ENCODE data around the gene RPP25L. TPM values are rescaled to one million over a fixed set of nuclear protein-coding genes. Genes with fewer than 3 reads are reported as not detected.
"Not testable (repeated sequence)": the region's sequence is repeated elsewhere in the genome, so short reads cannot be mapped to it uniquely, and the experiment has no call there.

Gene RPP25L
- 16.5 TPM for polyA plus RNA-seq (2013, experiment 1 of 2; ENCODE audit: insufficient read length)
- 16.7 TPM for polyA plus RNA-seq (2013, experiment 2 of 2; ENCODE audit: insufficient read length)

DNA sequence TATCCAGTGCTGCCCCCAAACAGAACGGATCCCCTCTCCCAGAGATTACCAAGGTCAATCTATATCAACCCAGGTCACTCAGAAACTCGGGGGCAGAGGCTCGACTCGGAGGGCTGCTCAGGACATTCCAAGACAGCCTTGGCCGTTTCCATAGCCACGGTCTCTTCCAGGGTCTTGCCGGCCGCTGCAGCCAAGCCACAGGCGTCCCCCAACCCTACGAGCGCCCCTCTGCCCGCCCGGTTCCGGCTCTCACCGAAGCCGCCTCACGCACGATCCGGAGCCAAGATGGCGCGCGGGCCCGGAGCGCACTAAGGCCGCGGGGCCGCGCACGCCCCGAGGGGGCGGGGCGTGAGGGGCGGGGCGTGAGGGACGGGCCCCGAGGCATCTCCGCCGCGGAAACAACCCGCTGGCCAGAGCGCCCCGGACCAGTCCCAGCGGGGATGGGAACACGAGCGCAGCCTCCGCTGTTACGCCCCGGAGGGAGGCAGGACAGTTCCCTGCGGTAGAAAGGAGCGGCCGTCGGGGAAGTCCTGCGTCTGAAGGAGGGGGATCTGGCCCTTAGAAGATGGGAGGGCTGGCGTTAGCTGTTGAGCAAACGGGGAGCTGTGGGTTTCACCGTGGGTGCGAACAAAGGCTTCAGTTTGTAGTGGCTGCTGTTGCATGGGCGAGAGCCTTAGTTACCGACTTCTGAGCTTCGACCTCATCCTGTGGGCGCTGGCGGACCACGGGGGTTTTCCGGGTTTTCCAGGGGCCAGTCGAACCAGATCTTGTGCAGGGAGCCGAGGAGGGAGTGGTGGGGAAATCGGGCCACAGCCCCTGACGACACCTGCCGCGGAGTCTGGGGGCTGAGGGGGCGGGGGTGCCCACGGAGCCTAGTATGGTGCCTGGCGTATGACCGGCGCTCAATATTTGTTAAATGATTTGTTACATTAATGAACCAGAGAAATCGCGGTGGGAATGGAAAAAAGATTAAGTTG is at the start of gene RPP25L:
Gene RPP25L, minus strand, starts transcription at position 287 of the 977 bp plus-strand sequence. CDS start 801 bp downstream, outside the sequence.
- peak; percentile 86 for DNase-seq

GRCh38 chr9:34659592-34660253 is 47.8 kb upstream of the RPP25L start:
- DNase-seq: no peak

DNA sequence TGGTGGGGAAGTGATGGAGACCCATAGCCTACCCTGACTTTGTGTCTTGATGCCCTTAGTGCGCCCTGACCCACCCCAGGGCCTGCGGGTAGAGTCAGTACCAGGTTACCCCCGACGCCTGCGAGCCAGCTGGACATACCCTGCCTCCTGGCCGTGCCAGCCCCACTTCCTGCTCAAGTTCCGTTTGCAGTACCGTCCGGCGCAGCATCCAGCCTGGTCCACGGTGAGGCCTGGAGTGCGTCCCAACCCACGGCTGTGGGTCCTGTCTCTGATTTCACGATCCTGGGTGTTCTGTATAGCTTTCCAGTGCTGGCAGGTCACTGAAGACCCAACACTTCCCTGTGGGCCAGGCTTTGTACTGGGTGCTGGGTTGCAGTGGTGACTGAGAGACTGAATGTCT is 46.6 kb upstream of the RPP25L start:
- DNase-seq: no peak

DNA sequence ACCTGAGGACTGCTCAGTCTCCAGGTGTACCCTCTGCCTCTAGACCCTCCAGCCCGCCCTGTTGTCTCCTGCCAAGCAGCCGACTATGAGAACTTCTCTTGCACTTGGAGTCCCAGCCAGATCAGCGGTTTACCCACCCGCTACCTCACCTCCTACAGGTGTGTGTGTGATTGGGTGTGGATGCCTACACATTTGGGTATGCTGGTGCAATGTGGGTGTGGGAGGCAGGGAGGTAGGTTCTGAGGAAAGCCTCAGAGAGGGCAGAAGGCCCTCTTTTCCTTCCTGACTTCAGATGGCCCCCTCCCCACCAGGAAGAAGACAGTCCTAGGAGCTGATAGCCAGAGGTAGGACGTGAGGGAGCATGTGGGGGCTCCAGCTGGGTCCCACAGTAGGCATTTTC is 45.1 kb upstream of the RPP25L start:
- no peak for DNase-seq

GRCh38 chr9:34655394-34655793 is 43.5 kb upstream of the RPP25L start:
- DNase-seq: no peak

DNA sequence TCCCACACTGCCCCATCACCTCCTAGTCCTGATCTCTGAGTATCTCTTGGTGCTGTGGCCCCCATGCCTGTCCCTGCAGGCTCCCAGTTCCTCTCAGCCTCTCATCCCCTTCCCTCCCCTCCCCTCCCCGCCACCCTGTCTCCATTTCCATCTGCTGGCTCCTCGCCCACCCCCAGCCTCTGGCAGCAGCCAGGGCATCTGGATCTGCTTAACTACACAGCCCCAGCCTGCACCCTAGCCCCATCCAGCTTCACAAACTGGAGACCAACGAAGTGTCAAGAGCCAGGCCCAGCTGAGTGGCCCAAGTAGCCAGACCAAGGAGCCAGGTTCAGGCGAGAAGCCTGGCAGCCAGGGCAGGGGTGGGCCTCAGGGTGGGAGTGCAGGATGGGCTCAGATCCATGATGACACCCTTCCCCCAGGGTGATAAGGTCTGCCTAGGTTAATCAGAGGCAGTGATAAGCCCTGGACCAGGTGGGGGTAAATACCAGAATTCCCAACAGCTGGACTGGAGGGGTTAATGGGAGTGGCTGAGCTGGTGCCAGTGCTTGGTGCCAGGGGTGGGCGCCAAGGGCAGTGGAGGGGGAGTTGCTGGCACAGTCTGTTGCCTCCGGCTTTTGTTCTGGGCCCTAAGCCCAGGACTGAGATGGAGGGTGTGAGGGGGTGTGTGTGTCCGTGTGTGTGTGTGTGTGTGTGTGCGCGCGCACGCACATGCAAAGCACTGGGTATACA is 42.6 kb upstream of the RPP25L start:
- DNase-seq: peak; percentile 91

- DNase-seq: peak; percentile 80
Measured at GRCh38 chr9:34653151-34654072, 41.5 kb upstream of the RPP25L start.

DNA sequence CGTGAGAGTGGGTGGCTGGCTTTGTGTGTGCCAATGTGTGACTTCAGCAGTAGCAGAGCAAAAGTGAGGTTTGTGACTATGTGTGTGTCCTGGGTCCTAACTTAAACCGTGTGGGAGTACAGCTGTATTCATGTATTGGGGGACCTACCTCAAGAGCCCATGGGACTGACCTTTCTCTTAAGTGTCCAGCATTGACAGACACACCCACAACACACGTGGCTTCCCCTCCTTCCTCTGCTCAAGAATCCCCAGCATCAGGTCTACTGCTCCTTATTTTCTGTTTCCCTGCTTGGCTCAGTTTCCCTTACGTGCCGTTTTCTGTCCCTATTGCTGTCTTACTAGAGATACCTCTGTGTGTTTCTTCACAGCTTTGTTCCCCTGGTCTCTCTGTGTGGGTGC is 40.7 kb upstream of the RPP25L start:
- no peak for DNase-seq

DNA sequence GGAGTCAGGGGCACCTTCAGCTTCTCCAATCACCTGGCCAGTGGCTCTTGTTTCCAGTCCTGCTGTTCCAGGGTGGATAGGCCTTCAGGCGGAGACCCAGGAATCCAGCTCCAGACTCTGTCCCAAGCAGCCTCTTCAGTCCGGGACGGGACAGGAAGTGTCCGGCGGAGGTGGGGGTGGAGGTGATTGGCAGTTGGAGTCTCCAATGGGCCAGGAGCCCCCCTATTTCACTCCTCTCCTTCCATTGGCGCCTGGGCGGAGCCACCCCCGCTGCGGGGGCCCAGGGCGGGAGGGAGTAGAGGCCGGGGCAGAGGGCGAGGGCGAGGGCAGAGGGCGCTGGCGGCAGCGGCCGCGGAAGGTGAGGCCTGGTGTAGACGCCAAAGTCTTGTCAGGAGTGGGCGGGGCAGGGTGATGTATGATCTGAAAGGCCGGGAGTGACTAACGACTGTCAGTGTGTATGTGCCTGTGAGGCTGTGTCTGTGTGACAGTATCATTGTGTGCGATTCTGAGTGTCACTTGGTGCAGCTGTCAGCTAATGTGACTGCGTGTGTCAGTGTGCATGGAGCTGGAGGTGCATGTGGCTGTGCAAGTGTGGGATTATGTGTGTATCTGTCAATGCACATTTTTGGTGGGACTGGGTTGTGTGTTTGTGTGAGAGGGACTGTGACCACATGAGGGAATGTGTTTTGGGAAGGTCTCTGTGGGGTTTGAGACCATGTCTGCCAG is 40.1 kb upstream of the RPP25L start, which contains the start of gene IL11RA:
Gene IL11RA, plus strand, starts transcription at position 310 of the 726 bp plus-strand sequence. CDS start 3,033 bp downstream, outside the sequence.
- peak; percentile 91 for DNase-seq

DNA sequence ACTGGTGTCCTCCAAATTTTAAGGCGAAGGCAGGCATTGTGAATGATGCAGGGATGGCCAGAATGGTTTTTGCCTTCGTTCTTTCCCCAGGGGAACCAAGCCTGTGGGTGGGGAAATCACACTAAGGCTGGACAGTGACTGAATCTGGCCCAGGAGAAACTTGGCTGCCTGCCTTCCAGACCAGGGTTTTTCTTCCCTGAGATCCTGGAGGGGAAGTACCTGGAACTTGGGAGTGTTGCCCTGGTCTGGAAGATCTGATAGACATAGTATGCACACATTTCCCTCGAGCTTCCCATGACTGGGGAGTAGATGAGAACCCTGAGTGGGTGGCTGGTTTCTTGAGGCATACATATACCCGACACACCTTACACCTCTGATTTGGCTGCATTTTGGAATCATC is 39.4 kb upstream of the RPP25L start:
- DNase-seq: no peak

GRCh38 chr9:34650816-34651215 is 38.9 kb upstream of the RPP25L start:
- DNase-seq: no peak

DNA sequence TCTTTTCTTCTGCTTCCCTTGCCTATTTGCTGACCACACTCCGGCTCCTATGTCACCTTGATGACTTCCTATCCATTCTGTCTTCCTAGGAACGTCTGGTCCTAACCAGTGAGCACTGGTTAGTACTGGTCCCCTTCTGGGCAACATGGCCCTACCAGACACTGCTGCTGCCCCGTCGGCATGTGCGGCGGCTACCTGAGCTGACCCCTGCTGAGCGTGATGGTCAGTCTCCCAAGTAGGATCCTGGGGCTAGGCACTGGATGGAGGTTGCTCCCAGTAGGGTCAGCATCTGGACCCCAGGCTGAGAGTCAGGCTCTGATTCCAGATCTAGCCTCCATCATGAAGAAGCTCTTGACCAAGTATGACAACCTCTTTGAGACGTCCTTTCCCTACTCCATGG is 36.8 kb upstream of the RPP25L start:
- no peak for DNase-seq

DNA sequence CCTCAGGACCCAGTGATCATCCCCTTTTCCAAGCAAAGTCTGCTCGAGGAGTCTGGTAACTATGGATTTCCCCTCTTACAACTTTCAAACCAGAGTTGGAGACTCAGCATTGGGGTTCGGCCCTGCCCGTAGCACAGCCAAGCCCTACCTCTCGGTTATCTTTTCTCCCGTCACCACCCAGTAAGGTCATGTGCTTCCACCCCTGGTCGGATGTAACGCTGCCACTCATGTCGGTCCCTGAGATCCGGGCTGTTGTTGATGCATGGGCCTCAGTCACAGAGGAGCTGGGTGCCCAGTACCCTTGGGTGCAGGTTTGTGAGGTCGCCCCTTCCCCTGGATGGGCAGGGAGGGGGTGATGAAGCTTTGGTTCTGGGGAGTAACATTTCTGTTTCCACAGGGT is 35.8 kb upstream of the RPP25L start:
- no peak for DNase-seq

DNA sequence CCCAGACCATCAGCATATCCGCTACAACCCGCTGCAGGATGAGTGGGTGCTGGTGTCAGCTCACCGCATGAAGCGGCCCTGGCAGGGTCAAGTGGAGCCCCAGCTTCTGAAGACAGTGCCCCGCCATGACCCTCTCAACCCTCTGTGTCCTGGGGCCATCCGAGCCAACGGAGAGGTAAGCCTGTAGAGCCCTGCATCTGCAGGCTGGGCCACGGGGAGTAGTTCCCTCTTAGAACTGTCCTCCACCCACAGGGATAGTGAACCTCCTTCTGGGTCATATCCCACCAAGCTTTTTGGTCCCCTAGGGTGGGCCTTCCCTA is 35.1 kb upstream of the RPP25L start:
- no peak for DNase-seq

DNA sequence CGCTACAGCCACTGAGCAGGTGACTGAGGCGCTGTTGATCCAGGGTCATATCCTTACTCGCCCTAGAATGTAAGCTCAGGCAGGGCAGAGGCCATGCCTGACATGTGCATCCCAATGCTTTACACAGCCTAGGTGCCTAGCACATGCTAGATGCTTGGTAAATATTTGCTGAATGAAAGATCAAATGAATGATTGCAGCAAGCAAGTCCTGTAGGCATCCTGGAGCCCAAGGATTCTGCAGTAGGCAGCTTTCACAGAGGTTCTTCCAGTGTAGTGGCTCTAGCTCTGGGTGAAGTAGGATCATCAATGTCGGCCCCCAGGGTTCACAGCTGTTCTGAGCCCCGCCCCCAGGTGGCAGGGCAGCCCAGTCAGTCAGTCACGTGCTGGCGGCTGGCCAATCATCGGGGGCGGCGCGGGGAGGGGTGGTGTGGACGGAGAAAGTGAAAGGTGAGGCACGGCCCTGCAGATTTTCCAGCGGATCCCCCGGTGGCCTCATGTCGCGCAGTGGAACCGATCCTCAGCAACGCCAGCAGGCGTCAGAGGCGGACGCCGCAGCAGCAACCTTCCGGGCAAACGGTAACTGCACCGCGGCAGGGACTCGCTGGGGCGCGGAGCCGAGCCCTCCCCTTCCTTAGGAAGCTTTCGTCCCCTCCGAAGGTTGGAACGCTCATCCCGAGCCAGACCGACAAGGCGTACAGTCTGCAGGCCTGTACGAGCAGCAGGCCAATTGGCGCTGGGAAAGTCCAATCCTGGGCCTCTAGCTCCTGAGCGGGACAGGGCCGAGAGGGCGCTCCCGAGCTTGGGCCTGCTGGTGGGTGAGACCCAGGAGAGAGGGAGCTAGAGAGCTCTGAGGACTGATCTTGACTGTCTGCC is 34.5 kb upstream of the RPP25L start, which contains the start of gene GALT:
Gene GALT, plus strand, starts transcription at position 465 of the 873 bp plus-strand sequence. Its CDS starts 30 bp downstream, at position 495.
- peak; percentile 88 for DNase-seq

- DNase-seq: no peak
Measured at GRCh38 chr9:34644766-34645314, 32.9 kb upstream of the RPP25L start.

- DNase-seq: peak; percentile 37
Measured at GRCh38 chr9:34642679-34643078, 30.8 kb upstream of the RPP25L start.

- not testable (repeated sequence) for DNase-seq
Measured at GRCh38 chr9:34639322-34639721, 27.4 kb upstream of the RPP25L start.

DNA sequence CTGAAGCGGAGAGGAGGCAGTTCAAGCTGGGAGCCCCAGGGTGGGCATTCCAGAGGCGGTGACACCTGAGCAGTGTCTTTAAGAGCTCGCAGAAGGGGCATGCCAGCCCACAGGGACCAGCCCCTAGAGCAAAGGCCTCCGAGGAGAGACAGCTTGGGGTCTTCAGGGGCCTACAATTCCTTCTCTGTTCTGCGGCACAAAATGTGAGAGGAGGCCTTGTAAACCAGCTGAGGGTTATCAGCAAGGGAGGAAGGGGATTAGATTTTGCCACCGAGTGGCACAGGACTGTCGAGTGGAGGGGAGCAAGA is 26.2 kb upstream of the RPP25L start:
- no peak for DNase-seq

Data from fibroblast of skin of scalp (primary cell).